GM10248 (cell line): ENCODE measurements around the gene UVRAG.
A peak's percentile ranks its signal among the peaks of the same experiment; 100 is the strongest.

Experiments used
- CTCF ChIA-PET: fragments of 300-600 bp; sonication (Branson Sonifier 250); formaldehyde crosslinking; extraction: SDS; loops from one replicate; lab custom pipeline; 2021; ENCODE audit warnings: antibody characterized with exemption; lab: Yijun Ruan, JAX
- POLR2A ChIA-PET: fragments of 350-650 bp; sonication (Branson Sonifier 250); formaldehyde crosslinking; extraction: SDS; loops from one replicate; lab custom pipeline; 2020; ENCODE audit warnings: antibody characterized with exemption; lab: Yijun Ruan, JAX
- DNase-seq: peaks from one replicate; pipeline ENCODE4 v3.0.0; 2012; ENCODE audit errors: extremely low spot score
- TF ChIP-seq, protein P1 (sequence below): IDR thresholded peaks from 2 replicates; pipeline ENCODE4 v1.5.1; 2012; ENCODE audit warnings: mild to moderate bottlenecking, low read depth; ENCODE audit errors: extremely low read depth, missing control alignments, control extremely low read depth

UVRAG gene

GRCh38 chr11:75884321-75884720, 69.3 kb downstream of the UVRAG start:
- TF ChIP-seq, protein P1, sequence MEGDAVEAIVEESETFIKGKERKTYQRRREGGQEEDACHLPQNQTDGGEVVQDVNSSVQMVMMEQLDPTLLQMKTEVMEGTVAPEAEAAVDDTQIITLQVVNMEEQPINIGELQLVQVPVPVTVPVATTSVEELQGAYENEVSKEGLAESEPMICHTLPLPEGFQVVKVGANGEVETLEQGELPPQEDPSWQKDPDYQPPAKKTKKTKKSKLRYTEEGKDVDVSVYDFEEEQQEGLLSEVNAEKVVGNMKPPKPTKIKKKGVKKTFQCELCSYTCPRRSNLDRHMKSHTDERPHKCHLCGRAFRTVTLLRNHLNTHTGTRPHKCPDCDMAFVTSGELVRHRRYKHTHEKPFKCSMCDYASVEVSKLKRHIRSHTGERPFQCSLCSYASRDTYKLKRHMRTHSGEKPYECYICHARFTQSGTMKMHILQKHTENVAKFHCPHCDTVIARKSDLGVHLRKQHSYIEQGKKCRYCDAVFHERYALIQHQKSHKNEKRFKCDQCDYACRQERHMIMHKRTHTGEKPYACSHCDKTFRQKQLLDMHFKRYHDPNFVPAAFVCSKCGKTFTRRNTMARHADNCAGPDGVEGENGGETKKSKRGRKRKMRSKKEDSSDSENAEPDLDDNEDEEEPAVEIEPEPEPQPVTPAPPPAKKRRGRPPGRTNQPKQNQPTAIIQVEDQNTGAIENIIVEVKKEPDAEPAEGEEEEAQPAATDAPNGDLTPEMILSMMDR = no peak
- ChIA-PET POLR2A (no interaction called here), CTCF (interaction anchor here (1.2 to 1.4 kb wide), 4 partner anchors 12 to 268 kb away, joined by 3 to 4 read pairs (median 4); no protein-coding TSS in a partner anchor)
- DNase-seq = no peak

DNA sequence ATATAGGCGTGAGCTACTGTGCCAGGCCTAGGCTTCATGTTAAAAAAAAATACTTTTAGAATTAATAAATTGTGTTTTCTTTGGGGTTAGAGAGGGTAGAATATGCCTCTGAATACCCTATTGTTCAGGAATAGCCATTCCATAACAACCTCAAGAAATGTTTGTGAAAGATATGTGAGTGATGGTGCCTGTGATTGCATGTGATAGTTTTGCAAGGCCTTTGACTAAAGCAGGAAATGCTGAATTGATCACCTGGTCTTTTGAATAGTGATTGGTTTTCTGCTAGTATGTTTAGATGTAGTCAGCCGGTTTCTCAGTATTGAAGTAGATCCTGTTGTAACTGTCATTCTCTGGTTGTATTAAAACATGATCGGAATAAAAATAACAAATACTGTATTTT, 73.4 kb downstream of the UVRAG start:
- ChIA-PET POLR2A (no interaction called here), CTCF (interaction anchor here (1.0 to 2.7 kb wide), 3 partner anchors 9 to 264 kb away, joined by 3 to 8 read pairs (median 3); no protein-coding TSS in a partner anchor)
- DNase-seq = no peak
- TF ChIP-seq, protein P1 = no peak

DNA sequence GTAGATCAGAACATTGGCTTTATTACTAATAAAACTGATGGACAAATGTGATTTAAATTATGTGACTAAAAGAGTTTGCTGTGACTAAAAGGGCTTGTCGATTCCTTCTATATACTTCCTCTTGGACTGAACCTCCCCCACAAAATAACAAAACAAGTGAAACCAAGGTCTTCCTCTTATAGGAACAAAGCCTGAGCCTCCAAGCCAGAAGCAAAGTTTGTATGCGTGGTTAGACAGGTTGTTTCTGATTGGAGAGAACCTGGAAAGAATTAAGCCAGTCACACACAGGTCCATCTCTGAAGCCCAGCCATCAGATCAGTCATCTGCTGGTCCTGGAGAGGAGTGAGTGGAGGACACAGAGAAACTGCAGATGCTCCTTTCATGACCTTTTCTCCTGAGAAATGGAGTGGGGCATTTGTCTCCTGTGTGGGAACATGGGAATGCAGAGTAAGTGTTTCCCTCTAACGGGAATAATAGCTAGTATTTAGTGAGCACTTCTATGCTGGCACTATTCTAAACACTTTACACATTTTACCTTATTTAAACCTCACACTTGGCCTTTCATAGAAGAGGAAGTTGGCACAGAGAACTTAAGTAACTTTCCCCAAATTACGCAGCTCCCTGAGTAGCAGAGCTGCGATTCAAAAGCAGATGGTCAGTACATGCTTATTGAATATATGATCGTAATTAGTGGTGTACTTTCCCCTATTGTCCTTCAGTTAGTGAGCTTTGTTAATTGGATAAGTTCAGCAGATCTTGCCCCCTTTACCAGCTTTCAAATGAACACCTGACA, 77.1 kb downstream of the UVRAG start:
- CTCF ChIA-PET = interaction anchor here (1.0 to 6.5 kb wide), 13 partner anchors 9 to 316 kb away, joined by 3 to 70 read pairs (median 6); no protein-coding TSS in a partner anchor
- POLR2A ChIA-PET = no interaction called here
- DNase-seq = peak; percentile 49

GRCh38 chr11:75893251-75893650, 78.2 kb downstream of the UVRAG start:
- TF ChIP-seq, protein P1 = no peak
- ChIA-PET CTCF (interaction anchor here (0.7 to 6.5 kb wide), 7 partner anchors 9 to 315 kb away, joined by 3 to 70 read pairs (median 4); no protein-coding TSS in a partner anchor), POLR2A (no interaction called here)
- peak; percentile 20 for DNase-seq

More for the DNA sequence above, 77.1 kb downstream of the UVRAG start:
- TF ChIP-seq, protein P1 = no peak

- POLR2A ChIA-PET = no interaction called here
- CTCF ChIA-PET = interaction anchor here (0.7 to 6.5 kb wide), 5 partner anchors 8 to 314 kb away, joined by 3 to 70 read pairs (median 8); no protein-coding TSS in a partner anchor
- TF ChIP-seq, protein P1 = no peak
- DNase-seq = no peak
Measured at GRCh38 chr11:75894036-75894585, 79.1 kb downstream of the UVRAG start.

DNA sequence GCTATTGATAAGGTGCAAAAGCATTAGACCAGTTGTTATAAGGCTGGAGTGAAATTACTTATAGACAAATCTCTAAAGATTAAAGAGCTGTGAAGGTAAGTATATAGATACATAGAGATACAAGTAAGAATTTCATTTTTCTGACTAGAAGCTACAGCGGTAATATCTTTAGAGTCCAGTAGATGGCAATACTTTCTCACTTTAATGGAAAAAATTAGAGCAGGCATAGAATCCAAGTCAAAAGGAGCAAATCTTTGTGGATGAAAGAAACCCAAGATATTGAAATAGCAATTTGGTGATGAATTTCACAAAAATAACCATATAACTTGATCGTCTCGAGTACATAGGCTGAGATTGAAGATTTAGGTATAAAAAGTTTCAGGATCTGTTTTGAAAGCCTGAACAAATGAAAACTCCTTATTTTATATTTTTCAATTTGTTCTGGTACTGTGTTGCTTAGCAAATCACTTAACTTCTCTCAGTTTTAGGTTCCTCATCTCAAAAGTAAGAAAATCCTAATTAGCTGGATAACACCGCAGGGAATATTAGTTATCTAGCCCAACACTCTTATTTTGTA, 81.9 kb downstream of the UVRAG start:
- ChIA-PET POLR2A (no interaction called here), CTCF (interaction anchor here (0.8 to 6.5 kb wide), 28 partner anchors 10 to 422 kb away, joined by 3 to 70 read pairs (median 4); no protein-coding TSS in a partner anchor)
- TF ChIP-seq, protein P1 = peak; percentile 31
- no peak for DNase-seq
